WTC11 (cell line): Measurements from ENCODE around the gene HOXD13.
A peak's percentile ranks its signal among the peaks of the same experiment; 100 is the strongest.

Experiments used
- ATF3 ChIP-seq: sonication (generic); formaldehyde crosslinking; conservative IDR thresholded peaks from 2 replicates; pipeline ENCODE4 v1.8.1; 2022; ENCODE audit warnings: mild to moderate bottlenecking, missing genetic modification reagents
- CTCF ChIP-seq: fragments of 200-600 bp; IDR thresholded peaks from 2 replicates; pipeline ENCODE4 v1.8.0; 2022; ENCODE audit warnings: antibody characterized with exemption
- HMGXB4 ChIP-seq: sonication (generic); formaldehyde crosslinking; IDR thresholded peaks from 2 replicates; pipeline ENCODE4 v1.8.1; 2023; ENCODE audit warnings: mild to moderate bottlenecking, moderate library complexity, missing genetic modification reagents
- TCF7 ChIP-seq: sonication (generic); formaldehyde crosslinking; IDR thresholded peaks from 2 replicates; pipeline ENCODE4 v1.8.0; 2022; ENCODE audit warnings: mild to moderate bottlenecking, low read depth, missing genetic modification reagents, moderate library complexity
- USF1 ChIP-seq: sonication (generic); formaldehyde crosslinking; IDR thresholded peaks from 2 replicates; pipeline ENCODE4 v1.8.0; 2022; ENCODE audit warnings: mild to moderate bottlenecking, missing genetic modification reagents
- ZNF121 ChIP-seq: sonication (generic); formaldehyde crosslinking; IDR thresholded peaks from 2 replicates; pipeline ENCODE4 v1.8.0; 2023; ENCODE audit warnings: missing genetic modification reagents

GRCh38 chr2:176079831-176080539 lies 12.5 kb upstream of the HOXD13 start:
- TF ChIP-seq CTCF (peak; percentile 98), HMGXB4 (CRISPR knock-in tag) (no peak; the same call in 1 of the 2 replicates), ATF3 (CRISPR knock-in tag) (no peak), ZNF121 (no peak), USF1 (CRISPR knock-in tag) (0 out of 2 replicates have a peak, but pooled peaks have one; percentile 7), TCF7 (CRISPR knock-in tag) (no peak)
